WERI-Rb-1 (cell line): ENCODE results near the gene MAMDC2.

Source experiments
- DNase-seq: peaks from one replicate; pipeline ENCODE4 v3.0.0-alpha.2; 2020
- H3K27ac ChIP-seq: fragments of 250-450 bp; sonication (Bioruptor Pico); 2 replicates; pipeline ENCODE4 v1.5.1; 2020; ENCODE audit warnings: mild to moderate bottlenecking, moderate library complexity
- H3K27me3 ChIP-seq: fragments of 250-450 bp; sonication (Bioruptor Pico); 2 replicates; pipeline ENCODE4 v1.5.1; 2021; ENCODE audit warnings: mild to moderate bottlenecking, low read depth, moderate library complexity; ENCODE audit not compliant: insufficient read depth, severe bottlenecking
- H3K36me3 ChIP-seq: fragments of 250-450 bp; sonication (Bioruptor Pico); 2 replicates; pipeline ENCODE4 v1.5.1; 2020; ENCODE audit warnings: mild to moderate bottlenecking, moderate library complexity
- H3K4me3 ChIP-seq: 2 replicates; pipeline ENCODE4 v1.5.1; 2011; ENCODE audit warnings: low read depth, mild to moderate bottlenecking, control low read depth, low read length
- H3K9me3 ChIP-seq: fragments of 250-450 bp; sonication (Bioruptor Pico); 2 replicates; pipeline ENCODE4 v1.5.1; 2021; ENCODE audit warnings: mild to moderate bottlenecking, moderate library complexity; ENCODE audit not compliant: severe bottlenecking
- TF ChIP-seq, protein P1 (sequence below): IDR thresholded peaks from 2 replicates; pipeline ENCODE4 v1.5.1; 2011; ENCODE audit warnings: low read depth, mild to moderate bottlenecking, control low read depth, inconsistent platforms, low read length

The MAMDC2 gene

DNA sequence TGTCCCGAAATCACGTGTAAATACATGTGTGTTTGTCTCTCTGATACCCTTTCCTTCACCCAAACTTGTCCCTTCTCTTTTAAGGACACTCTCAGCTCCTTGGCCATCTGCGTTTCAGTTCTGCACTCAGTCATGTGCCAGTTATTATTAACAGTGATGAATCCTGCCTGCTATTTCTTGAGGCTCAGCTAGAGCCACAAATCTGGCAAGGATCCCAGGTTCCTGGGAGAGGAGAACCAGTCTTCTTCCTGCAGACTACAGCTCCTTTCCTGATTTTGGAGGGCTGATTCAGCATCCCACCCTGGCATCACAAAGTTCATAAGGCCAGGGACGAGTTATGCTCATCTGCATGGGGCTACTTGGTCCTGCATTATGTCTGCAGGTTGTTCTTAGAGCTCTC is 5.6 kb downstream of the MAMDC2 start:
- no peak for DNase-seq
- TF ChIP-seq, protein P1, sequence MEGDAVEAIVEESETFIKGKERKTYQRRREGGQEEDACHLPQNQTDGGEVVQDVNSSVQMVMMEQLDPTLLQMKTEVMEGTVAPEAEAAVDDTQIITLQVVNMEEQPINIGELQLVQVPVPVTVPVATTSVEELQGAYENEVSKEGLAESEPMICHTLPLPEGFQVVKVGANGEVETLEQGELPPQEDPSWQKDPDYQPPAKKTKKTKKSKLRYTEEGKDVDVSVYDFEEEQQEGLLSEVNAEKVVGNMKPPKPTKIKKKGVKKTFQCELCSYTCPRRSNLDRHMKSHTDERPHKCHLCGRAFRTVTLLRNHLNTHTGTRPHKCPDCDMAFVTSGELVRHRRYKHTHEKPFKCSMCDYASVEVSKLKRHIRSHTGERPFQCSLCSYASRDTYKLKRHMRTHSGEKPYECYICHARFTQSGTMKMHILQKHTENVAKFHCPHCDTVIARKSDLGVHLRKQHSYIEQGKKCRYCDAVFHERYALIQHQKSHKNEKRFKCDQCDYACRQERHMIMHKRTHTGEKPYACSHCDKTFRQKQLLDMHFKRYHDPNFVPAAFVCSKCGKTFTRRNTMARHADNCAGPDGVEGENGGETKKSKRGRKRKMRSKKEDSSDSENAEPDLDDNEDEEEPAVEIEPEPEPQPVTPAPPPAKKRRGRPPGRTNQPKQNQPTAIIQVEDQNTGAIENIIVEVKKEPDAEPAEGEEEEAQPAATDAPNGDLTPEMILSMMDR: no peak
- Histone ChIP-seq H3K27ac (no peak overlapping the region), H3K27me3 (no peaks in the 10 kb centered on the region), H3K36me3 (no peaks in the 10 kb centered on the region), H3K9me3 (no peaks in the 10 kb centered on the region), H3K4me3 (no peak overlapping the region)

DNA sequence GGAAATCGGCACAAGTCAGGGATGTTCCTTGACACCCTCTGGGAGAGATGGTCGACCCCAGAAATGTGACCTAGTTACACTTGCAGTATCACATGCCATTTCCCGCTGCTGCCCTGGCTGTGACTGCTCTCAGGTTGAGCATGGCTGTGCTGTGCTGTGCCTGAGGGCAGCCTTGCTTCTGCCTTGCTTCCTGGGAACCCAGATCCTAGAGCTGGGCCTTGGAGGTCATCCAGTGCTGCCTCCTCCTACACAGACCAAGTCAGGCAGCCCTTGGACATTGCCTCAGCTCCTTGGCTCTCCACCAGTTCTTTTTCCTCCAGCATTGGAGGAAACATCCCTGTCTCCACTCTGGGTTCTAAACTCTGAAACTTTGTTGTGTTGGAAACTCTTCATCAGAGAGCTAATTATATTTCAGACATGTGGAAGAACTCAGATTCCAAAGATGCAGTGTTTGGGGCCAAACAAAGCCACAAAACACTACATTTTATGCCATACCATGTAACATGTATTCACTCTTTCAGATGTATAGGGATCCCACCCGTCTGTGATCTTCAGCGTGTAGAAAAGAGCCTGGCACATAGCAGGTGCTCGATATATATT is 6.1 kb downstream of the MAMDC2 start:
- TF ChIP-seq, protein P1: no peak
- H3K36me3 ChIP-seq: no peaks in the 10 kb centered on the region
- no peak overlapping the region for H3K27ac ChIP-seq
- no peak overlapping the region for H3K4me3 ChIP-seq
- H3K9me3 ChIP-seq: no peaks in the 10 kb centered on the region
- no peaks in the 10 kb centered on the region for H3K27me3 ChIP-seq
- DNase-seq: no peak

- no peaks in the 10 kb centered on the region for H3K27me3 ChIP-seq
- H3K27ac ChIP-seq: no peak overlapping the region
- no peaks in the 10 kb centered on the region for H3K36me3 ChIP-seq
- DNase-seq: no peak
- TF ChIP-seq, protein P1: no peak
- peaks cover 4% of the 10 kb centered on the region for H3K9me3 ChIP-seq
- H3K4me3 ChIP-seq: no peak overlapping the region
These were observed 9.1 kb downstream of the MAMDC2 start for GRCh38 chr9:70052768-70053167.

DNA sequence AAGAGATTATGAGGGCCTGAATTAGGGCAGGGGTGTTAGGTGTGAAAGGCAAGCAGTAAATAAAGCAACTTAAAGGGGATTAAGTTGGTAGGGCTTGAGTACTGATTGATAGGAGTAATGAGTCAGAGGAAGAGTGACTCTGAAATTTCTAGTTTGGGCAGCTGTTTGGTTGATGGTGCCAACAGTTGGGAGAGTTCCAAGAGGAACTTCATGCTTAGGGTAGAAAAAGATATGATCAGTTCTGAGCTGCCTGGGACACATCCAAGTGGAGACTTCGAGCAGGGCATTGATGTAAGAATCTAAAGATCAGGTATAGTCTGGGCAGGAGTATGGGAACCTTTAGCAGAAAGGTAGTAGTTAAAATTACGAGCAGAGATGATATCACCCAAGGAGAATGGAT is 10.2 kb downstream of the MAMDC2 start:
- DNase-seq: no peak
- TF ChIP-seq, protein P1: no peak

DNA sequence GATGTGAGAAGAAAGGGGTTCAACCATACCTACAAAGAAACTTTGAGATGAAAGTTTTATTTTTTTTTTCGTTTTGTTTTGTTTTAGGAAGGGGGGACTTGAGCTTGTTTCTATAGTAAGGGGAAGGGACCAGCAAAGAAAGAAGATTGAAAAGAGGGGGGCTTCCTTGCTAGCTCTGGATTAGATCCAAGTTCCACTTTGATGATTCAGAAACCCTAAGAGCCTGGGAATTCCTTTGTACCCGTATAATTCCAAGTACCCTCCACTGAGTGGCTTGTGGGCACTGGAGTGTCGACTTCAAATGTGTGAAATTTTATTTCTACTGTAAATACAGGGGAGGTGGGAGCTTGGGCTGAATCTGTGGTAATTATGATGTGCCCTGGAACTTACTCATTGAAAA is 10.9 kb downstream of the MAMDC2 start:
- no peak for DNase-seq
- H3K36me3 ChIP-seq: no peaks in the 10 kb centered on the region
- TF ChIP-seq, protein P1: no peak
- H3K27ac ChIP-seq: no peak overlapping the region
- peaks cover 6% of the 10 kb centered on the region for H3K9me3 ChIP-seq
- no peak overlapping the region for H3K4me3 ChIP-seq
- H3K27me3 ChIP-seq: no peaks in the 10 kb centered on the region

More for the DNA sequence above, 10.2 kb downstream of the MAMDC2 start:
- H3K27me3 ChIP-seq: no peaks in the 10 kb centered on the region
- H3K9me3 ChIP-seq: peaks cover 6% of the 10 kb centered on the region
- no peak overlapping the region for H3K27ac ChIP-seq
- H3K36me3 ChIP-seq: no peaks in the 10 kb centered on the region
- H3K4me3 ChIP-seq: no peak overlapping the region
